GM12864 (cell line): ENCODE data around the gene TXLNA.
A peak's percentile ranks its signal among the peaks of the same experiment; 100 is the strongest.
"Not testable (repeated sequence)": the region's sequence is repeated elsewhere in the genome, so short reads cannot be mapped to it uniquely, and the experiment has no call there.

Source experiments
- DNase-seq: peaks from one replicate; pipeline ENCODE4 v3.0.0-alpha.2; 2011; ENCODE audit warnings: low read depth
- H3K4me3 ChIP-seq: 2 replicates; pipeline ENCODE4 v1.5.1; 2011; ENCODE audit warnings: mild to moderate bottlenecking, low read depth, low read length, control low read depth
- TF ChIP-seq, protein P1 (sequence below): IDR thresholded peaks from 2 replicates; pipeline ENCODE4 v1.5.1; 2011; ENCODE audit warnings: low read depth, mild to moderate bottlenecking, moderate library complexity, low read length, control low read depth, inconsistent platforms; ENCODE audit errors: missing control alignments

The TXLNA gene

DNA sequence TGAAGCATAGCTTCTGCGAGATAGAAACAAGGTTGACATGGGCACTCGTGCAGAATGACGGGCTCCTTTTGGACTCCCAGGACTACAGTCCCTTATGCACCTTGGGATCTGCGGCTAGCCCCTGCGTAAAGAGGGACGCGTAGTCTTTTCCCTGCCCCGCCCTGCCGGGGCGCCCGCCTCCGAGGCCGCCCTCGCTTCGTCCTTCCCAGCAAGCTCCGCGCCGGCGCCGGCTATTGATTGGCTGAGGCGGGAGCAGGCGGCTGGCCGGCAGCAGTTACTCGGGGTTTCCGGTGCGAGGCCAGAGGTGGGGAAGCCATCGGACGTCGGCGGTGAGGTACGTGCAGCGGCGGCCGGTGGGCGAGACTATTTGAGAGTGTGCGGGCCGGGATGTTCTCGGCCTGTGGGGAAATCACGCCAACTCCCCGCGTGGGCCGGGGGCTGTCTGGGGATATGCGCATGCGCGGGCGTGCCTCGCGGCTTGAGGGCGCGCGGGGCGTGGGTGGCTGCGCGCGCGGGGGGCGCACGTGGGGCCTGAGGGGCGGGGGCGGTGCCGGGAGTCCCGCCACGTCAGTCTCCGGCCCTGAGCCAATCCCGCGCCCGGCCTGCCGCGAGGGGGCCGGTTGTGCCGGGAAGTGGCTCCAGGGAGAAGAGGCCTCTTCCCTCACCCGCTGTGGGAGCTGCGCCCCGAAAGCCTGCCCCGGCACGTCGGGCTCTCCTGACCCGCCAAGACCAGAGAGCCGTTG is at the start of gene TXLNA:
TXLNA (plus strand) TSS at position 233 of the 743 bp plus-strand sequence. CDS start 671 bp downstream, outside the sequence.
- TF ChIP-seq, protein P1, sequence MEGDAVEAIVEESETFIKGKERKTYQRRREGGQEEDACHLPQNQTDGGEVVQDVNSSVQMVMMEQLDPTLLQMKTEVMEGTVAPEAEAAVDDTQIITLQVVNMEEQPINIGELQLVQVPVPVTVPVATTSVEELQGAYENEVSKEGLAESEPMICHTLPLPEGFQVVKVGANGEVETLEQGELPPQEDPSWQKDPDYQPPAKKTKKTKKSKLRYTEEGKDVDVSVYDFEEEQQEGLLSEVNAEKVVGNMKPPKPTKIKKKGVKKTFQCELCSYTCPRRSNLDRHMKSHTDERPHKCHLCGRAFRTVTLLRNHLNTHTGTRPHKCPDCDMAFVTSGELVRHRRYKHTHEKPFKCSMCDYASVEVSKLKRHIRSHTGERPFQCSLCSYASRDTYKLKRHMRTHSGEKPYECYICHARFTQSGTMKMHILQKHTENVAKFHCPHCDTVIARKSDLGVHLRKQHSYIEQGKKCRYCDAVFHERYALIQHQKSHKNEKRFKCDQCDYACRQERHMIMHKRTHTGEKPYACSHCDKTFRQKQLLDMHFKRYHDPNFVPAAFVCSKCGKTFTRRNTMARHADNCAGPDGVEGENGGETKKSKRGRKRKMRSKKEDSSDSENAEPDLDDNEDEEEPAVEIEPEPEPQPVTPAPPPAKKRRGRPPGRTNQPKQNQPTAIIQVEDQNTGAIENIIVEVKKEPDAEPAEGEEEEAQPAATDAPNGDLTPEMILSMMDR: no peak
- peak; percentile 72 for DNase-seq
- peak within 1 kb of the TSS; percentile 84 for H3K4me3 ChIP-seq

DNA sequence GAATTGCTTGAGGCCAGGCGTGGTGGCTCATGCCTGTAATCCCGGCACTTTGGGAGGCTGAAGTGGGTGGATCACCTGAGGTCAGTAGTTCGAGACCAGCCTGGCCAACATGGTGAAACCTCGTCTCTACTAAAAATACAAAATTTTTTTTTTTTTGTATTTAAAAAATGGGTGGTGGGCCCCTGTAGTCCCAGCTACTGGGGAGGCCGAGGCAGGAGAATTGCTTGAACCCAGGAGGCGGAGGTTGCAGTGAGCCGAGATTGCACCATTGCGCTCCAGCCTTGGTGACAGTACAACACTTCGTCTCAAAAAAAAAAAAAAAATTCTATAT is 45.6 kb upstream of the TXLNA start:
- H3K4me3 ChIP-seq, DNase-seq: not testable (repeated sequence)

- TF ChIP-seq, protein P1: no peak
- no peak for DNase-seq
Measured at GRCh38 chr1:32137111-32137510, 42.4 kb upstream of the TXLNA start.

DNA sequence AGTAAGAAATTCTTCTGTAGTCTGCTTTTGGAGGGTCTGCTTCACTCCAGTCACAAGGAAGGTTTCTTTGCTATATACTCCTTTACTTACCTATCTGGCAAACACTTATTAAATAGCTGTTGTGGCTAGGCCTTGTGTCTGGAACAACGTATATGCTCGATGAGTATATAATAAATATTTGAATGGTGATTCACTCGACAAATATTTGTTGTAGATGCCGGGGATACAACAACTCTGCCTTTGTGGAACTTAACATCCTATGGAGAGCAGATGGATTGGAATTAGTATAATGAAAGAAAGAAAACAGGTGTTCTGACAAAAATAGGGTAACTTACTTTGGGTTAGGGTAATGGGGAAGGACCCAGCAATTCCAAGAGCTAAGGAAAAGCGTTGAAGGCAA is 40.5 kb upstream of the TXLNA start:
- TF ChIP-seq, protein P1: no peak
- no peak overlapping the region for H3K4me3 ChIP-seq
- DNase-seq: no peak

More at GRCh38 chr1:32137111-32137510, 42.4 kb upstream of the TXLNA start:
- H3K4me3 ChIP-seq: no peak overlapping the region

- no peak for DNase-seq
Measured at GRCh38 chr1:32142446-32143301, 36.8 kb upstream of the TXLNA start.

DNA sequence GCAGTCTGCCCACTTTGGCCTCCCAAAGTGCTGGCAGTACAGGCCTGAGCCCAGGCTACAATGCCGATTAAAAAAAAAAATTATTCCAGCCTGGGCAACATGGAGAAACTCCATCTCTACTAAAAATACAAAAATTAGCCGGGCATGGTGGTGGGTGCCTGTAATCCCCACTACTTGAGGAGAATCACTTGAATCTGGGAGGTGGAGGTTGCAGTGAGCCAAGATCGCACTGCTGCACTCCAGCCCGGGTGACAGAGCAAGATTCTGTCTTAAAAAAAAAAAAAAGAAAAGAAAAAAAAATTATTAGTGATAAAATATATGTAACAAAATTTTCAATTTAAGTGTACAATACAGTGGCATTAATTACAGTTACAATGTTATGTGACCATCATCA is 36.2 kb upstream of the TXLNA start:
- not testable (repeated sequence) for H3K4me3 ChIP-seq, DNase-seq

More at GRCh38 chr1:32142446-32143301, 36.8 kb upstream of the TXLNA start:
- TF ChIP-seq, protein P1: no peak
- H3K4me3 ChIP-seq: no peak overlapping the region

DNA sequence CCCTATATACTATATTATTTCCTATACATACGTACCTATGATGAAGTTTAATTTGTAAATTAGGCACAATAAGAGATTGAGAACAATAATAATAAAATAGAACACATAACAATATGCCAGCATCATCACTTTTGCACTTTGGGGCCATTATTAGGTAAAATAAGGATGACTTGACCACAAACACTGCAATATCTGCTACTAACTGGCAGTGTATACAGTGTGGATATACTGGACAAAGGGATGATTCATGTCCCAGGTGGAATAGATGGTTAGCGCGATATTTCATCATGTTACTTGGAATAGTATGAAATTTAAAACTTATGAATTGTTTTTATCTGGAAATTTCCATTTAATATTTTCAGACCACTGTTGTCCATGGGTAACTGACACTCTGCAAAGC is 35.4 kb upstream of the TXLNA start:
- H3K4me3 ChIP-seq: no peak overlapping the region
- DNase-seq: no peak
- TF ChIP-seq, protein P1: no peak

DNA sequence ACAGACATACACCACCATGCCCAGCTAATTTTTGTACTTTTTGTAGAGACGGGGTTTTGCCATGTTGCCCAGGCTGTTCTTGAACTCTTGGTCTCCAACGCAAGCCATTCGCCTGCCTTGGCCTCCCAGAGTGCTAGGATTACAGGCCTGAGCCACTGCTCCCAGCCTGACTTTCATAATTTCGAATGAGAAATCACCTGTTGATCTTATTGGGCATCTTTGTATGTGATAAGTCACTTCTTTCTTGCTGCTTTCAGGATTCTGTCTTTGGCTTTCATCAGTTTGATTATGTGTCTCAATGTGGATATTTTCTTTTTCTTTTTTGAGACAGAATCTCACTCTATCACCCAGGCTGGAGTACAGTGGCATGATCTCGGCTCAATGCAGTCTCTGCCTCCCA is 31.7 kb upstream of the TXLNA start:
- H3K4me3 ChIP-seq, DNase-seq: not testable (repeated sequence)
